HFF-Myc (cell line): Measurements from ENCODE around the gene PGAM2.

Experiments
- DNase-seq: peaks from one replicate; pipeline ENCODE4 v3.0.0-alpha.2; 2011; ENCODE audit warnings: low read depth; ENCODE audit errors: extremely low read depth
- H3K4me3 ChIP-seq: replicated peaks from 2 replicates; pipeline ENCODE4 v1.5.1; 2011; ENCODE audit warnings: low read depth, mild to moderate bottlenecking, control low read depth, low read length
- CTCF ChIP-seq: IDR thresholded peaks from 2 replicates; pipeline ENCODE4 v1.5.1; 2012; ENCODE audit warnings: mild to moderate bottlenecking, low read depth, low read length, control low read depth; ENCODE audit errors: missing control alignments

Gene PGAM2

GRCh38 chr7:44060948-44061644 lies 4.3 kb downstream of the PGAM2 start:
- TF ChIP-seq CTCF: no peak
- no peak for DNase-seq

DNA sequence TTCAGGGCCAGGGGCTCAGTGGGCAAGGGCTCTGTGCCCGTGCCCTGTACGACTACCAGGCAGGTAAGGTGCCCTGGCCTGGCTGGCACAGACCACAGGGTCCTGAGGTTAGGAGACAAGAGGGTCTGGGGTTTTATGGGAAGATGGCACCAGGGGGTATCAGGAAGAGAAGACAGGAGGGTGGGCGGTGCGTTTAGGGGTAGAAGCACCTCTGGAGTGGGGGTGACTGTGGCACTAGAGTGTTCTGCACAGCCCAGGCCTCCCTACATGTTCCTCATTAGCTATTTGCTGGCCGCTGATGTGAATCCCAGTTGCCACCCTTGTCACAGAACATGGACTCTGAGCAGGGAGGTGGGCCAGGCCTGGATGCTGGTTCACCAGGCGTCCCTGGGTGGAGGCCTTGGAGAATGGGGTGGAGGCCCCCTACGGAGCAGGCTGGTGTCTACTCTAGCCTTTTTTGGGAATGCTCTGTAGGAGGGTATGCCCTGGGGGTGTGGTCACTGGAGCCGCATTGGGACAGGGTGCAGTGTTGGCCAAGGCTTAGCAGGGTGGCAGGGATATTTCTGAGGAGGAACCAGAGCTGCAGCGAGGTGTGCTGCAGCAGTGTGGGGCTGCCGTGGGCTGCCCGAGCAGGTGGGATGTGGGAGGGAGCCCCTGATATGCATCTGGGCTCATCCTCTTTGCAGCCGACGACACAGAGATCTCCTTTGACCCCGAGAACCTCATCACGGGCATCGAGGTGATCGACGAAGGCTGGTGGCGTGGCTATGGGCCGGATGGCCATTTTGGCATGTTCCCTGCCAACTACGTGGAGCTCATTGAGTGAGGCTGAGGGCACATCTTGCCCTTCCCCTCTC lies 5.0 kb downstream of the PGAM2 start:
- TF ChIP-seq CTCF: no peak
- DNase-seq: no peak
- no peak overlapping the region for H3K4me3 ChIP-seq

More at GRCh38 chr7:44060948-44061644, 4.3 kb downstream of the PGAM2 start:
- H3K4me3 ChIP-seq: no peak overlapping the region

DNA sequence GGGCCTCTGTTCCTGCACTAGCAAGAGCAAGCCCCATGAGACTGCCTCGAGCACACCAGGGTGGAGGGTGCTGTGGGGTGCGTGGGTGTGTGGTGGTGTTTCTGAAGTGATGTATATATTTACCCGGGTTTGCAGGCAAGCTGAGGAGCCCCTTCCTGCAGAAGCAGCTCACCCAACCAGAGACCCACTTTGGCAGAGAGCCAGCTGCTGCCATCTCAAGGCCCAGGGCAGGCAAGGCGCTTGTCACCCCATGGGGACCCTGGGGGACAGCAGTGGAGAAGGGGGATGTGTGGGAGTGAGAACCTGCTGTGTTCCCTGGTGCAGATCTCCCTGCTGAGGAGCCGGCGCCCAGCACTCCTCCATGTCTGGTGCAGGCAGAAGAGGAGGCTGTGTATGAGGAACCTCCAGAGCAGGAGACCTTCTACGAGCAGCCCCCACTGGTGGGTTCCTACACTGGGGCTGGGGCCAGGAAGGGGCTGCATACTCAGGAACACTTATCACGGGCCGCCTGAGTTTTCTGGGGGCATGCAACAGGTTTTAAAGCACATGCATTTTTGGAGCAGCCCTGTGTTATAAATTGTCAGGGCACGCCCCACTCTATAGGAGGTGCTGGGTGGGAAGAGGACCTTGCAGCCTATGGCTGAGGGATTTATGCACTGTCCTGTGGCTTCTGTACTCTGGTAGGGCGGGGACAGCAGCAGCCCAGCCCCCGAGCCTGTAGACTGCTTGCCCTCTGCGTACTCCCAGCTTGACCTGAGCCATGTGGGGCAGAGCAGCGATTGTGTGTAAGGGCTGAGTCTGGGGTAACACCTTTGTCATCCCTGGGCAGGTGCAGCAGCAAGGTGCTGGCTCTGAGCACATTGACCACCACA lies 5.9 kb downstream of the PGAM2 start:
- DNase-seq: no peak
- TF ChIP-seq CTCF: no peak
- no peak overlapping the region for H3K4me3 ChIP-seq

- no peak for TF ChIP-seq CTCF
- no peak overlapping the region for H3K4me3 ChIP-seq
- DNase-seq: no peak
Measured at GRCh38 chr7:44058759-44059218, 6.6 kb downstream of the PGAM2 start.

GRCh38 chr7:44057849-44058758 lies 7.3 kb downstream of the PGAM2 start:
- no peak overlapping the region for H3K4me3 ChIP-seq
- no peak for DNase-seq
- TF ChIP-seq CTCF: no peak
